T47D (cell line): ENCODE results near the gene ZNF608.
A peak's percentile ranks its signal among the peaks of the same experiment; 100 is the strongest.

Experiments
- DNase-seq, 2 experiments: peaks; one replicate each; pipeline versions ENCODE4 v3.0.0 to v3.0.0-alpha.2; 2011 to 2012; ENCODE audit warnings: low read depth in 1 of 2, low spot score in 1 of 2
- JUND ChIP-seq: IDR thresholded peaks from 2 replicates; pipeline ENCODE4 v1.6.1; 2012; ENCODE audit warnings: low read depth
- in situ Hi-C: cut with HindIII; loops from 2 replicates; pipeline ENCODE4 v1.10.0; 2016; ENCODE audit warnings: low sequenced_read_pairs, low pct_unique_long_range_greater_than_20kb

Gene ZNF608

GRCh38 chr5:124771761-124772160 is 25.3 kb upstream of the ZNF608 start:
- in situ Hi-C loops, result no loop called here
- TF ChIP-seq JUND, result no peak
- DNase-seq, result no peak

GRCh38 chr5:124764992-124765611 is 18.7 kb upstream of the ZNF608 start:
- in situ Hi-C loops, result no loop called here
- peak in 1 of 2 experiments; percentile 30 for DNase-seq
- no peak for TF ChIP-seq JUND

GRCh38 chr5:124764585-124764984 is 18.1 kb upstream of the ZNF608 start:
- no peak for TF ChIP-seq JUND
- in situ Hi-C loops, result no loop called here
- no peak for DNase-seq

GRCh38 chr5:124761010-124761409 is 14.6 kb upstream of the ZNF608 start:
- DNase-seq, result no peak
- TF ChIP-seq JUND, result no peak
- in situ Hi-C loops, result no loop called here

GRCh38 chr5:124760608-124761007 is 14.2 kb upstream of the ZNF608 start:
- no peak for TF ChIP-seq JUND
- no peak for DNase-seq
- in situ Hi-C loops, result no loop called here

GRCh38 chr5:124755565-124755964 is 9.1 kb upstream of the ZNF608 start:
- TF ChIP-seq JUND, result no peak
- DNase-seq, result peak in 1 of 2 experiments; percentile 58
- in situ Hi-C loops, result no loop called here

GRCh38 chr5:124755041-124755440 is 8.6 kb upstream of the ZNF608 start:
- in situ Hi-C loops, result no loop called here
- TF ChIP-seq JUND, result no peak
- no peak for DNase-seq

GRCh38 chr5:124754206-124754927 is 7.9 kb upstream of the ZNF608 start:
- no peak for TF ChIP-seq JUND
- DNase-seq, result no peak
- in situ Hi-C loops, result no loop called here

GRCh38 chr5:124752854-124753720 is 6.6 kb upstream of the ZNF608 start:
- DNase-seq, result no peak
- in situ Hi-C loops, result no loop called here
- TF ChIP-seq JUND, result no peak

- in situ Hi-C loops, result no loop called here
- DNase-seq, result peak in 1 of 2 experiments; percentile 67
- TF ChIP-seq JUND, result no peak
Measured at GRCh38 chr5:124751031-124751430, 4.6 kb upstream of the ZNF608 start.

GRCh38 chr5:124748687-124749594 is 2.5 kb upstream of the ZNF608 start:
- in situ Hi-C loops, result no loop called here
- no peak for TF ChIP-seq JUND
- DNase-seq, result peak; percentile 87 to 97
